Activated naive CD4-positive, alpha-beta T cell treated with anti-CD3 and anti-CD28 coated beads, Interleukin-2, amount 10 ng/mL, durations not matched to agents 7 days and 5 days (primary cell): ENCODE data around the gene TUBD1.
A peak's percentile ranks its signal among the peaks of the same experiment; 100 is the strongest.
"Not testable (repeated sequence)": the region's sequence is repeated elsewhere in the genome, so short reads cannot be mapped to it uniquely, and the experiment has no call there.

Experiments used
- CTCF ChIA-PET: fragments of 350-600 bp; sonication (Branson Sonifier 250); formaldehyde crosslinking; loops from one replicate; lab custom pipeline; 2021; ENCODE audit warnings: antibody characterized with exemption; lab: Charles Lee
- DNase-seq: peaks from one replicate; pipeline ENCODE4 v3.0.0-alpha.2; 2020
- H3K27ac Mint-ChIP-seq: one replicate; pipeline ENCODE4 v1.8.0; 2021; ENCODE audit warnings: mild to moderate bottlenecking, moderate library complexity, mixed read lengths
- H3K27me3 Mint-ChIP-seq: one replicate; pipeline ENCODE4 v1.8.0; 2021; ENCODE audit warnings: mild to moderate bottlenecking, mixed read lengths
- H3K36me3 Mint-ChIP-seq: one replicate; pipeline ENCODE4 v1.8.0; 2021; ENCODE audit warnings: mixed read lengths
- H3K4me1 Mint-ChIP-seq: one replicate; pipeline ENCODE4 v1.8.0; 2021; ENCODE audit warnings: mixed read lengths
- H3K4me3 Mint-ChIP-seq: one replicate; pipeline ENCODE4 v1.8.0; 2021; ENCODE audit warnings: mild to moderate bottlenecking, moderate library complexity, mixed read lengths
- H3K9me3 Mint-ChIP-seq: one replicate; pipeline ENCODE4 v1.8.0; 2021; ENCODE audit warnings: mixed read lengths

Gene TUBD1

DNA sequence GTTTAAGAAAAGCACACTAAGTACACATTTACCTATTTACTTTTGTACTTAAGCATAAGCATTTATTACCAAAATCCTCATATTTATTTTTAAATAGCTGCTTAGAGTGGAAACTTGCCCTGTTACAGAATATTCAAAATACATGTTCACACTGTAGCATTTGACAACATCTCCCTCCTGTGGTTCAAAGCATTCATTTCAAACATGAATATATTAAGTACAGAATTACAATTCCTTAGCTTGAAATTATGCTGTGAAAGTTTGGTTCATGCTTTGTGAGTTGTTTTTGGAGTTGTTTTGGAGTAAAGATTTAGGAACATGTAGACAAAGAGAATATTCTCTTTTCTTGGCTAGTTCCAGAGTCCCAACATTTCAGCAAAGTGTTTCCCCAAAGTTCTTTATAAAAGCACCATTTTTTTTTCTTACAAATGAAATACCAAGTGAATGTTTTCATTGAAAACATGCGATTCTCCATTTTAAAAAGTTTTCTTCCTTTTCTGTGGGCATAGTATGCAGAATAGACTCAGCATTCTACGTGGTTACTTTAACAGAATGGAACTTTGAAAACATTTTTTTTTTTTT lies 33.2 kb downstream of the TUBD1 start:
- Mint-ChIP-seq H3K4me1 (peaks cover 23% of the 10 kb centered on the region), H3K4me3 (no peak overlapping the region), H3K36me3 (peaks cover 22% of the 10 kb centered on the region), H3K27ac (no peak overlapping the region), H3K27me3 (no peaks in the 10 kb centered on the region), H3K9me3 (no peaks in the 10 kb centered on the region)
- CTCF ChIA-PET, result interaction anchor here (0.6 to 2.2 kb wide), 10 partner anchors 11 to 339 kb away, joined by 3 to 16 read pairs (median 4); no protein-coding TSS in a partner anchor
- DNase-seq, result no peak

DNA sequence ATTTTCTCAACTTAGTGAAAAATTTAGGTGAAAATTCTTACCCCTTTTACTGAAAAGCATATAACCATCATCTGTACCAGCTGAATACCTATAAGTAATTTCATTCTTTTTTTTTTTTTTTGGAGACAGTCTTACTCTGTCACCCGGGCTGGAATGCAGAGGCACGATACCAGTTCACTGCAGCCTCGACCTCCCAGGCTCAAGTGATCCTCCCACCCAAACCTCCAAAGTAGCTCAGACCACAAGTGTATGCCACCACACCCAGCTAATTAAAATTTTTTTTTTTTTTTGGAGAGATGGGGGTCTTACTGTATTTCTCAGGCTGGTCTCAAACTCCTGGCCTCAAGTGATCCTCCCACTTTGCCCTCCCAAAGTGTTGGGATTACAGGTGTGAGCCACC lies 33.8 kb downstream of the TUBD1 start:
- Mint-ChIP-seq H3K36me3 (peaks cover 22% of the 10 kb centered on the region), H3K4me3 (no peak overlapping the region), H3K27me3 (no peaks in the 10 kb centered on the region), H3K9me3 (no peaks in the 10 kb centered on the region), H3K27ac (no peak overlapping the region), H3K4me1 (peaks cover 23% of the 10 kb centered on the region)
- no peak for DNase-seq
- CTCF ChIA-PET, result interaction anchor here (0.7 to 2.2 kb wide), 10 partner anchors 10 to 338 kb away, joined by 3 to 16 read pairs (median 4); no protein-coding TSS in a partner anchor

DNA sequence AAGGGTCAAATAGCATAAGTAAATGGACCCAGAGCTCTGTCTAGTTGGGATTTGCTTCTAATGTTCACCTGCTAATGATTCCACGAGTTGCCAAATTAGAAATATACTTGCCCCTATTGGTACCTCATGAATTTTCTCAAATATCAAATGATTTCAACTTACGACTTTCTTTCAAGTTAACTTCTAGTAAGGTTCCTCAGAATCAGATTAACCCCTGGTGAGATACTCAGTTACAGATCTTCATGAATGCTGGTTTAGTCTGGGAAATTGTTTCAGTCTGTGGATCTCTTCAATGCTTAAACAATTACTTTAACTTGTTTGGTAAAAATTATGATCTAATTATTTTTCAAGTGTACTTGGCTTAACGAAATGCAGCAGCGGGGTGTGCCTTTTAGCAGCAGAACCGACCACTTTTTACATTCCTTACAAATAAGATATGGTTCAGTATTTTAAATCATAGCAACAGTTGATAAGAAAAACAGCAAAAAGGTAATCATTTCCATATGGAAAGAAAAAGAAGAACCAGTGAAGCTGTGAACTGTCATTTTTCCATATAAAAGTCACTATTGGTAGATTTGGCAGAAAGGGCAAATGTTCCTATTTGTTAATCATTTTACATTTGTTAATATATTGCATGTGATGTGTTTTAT lies 34.5 kb downstream of the TUBD1 start:
- Mint-ChIP-seq H3K27ac (no peak overlapping the region), H3K36me3 (peaks cover 18% of the 10 kb centered on the region), H3K4me1 (peaks cover 29% of the 10 kb centered on the region), H3K4me3 (no peak overlapping the region), H3K9me3 (no peaks in the 10 kb centered on the region), H3K27me3 (no peaks in the 10 kb centered on the region)
- no peak for DNase-seq
- CTCF ChIA-PET, result interaction anchor here (0.7 to 1.7 kb wide), 6 partner anchors 9 to 163 kb away, joined by 4 to 16 read pairs (median 6); no protein-coding TSS in a partner anchor

DNA sequence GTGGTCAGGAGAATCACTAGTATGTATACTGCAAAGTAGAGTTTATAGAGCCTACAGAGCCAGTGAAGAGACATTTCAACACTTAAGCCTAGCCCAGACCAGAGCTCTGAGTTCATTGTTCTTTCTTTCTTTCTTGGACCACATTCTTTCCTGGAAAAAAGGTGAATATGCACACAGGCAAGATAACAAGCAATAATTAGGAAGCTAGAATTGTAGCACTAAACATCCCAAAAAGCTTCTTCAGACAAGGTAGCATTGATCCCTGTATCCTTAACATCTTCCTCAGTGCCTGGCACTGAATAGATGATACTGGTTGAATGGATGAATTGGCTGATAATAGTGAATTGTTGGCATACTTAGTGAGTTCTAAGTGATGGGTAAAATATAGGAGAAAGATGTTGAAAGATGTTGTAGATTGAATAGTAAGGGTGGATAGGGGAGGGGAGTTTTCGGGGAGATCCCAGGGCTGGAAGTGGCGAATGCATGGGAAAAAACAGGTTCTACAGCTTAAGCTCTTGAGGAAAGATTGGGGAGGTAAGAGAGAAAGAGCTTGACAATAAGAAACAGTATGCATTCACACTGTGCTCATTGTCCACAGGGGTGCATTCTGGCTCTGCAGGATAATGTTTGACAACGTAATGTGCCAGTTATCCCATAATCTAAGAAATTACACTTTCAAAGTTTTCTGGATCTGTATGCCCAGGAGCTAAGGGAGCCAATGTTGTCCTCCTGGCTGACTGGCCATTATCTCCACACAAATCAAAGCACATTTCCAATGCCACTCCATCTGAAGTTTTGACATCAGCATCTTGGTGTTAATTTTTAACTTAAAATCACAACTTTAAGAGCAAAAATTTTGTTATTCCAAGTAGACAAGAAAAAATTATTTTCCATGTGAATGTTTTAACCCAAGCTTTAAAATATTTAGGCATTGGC lies 35.6 kb downstream of the TUBD1 start:
- CTCF ChIA-PET, result interaction anchor here (0.6 to 0.8 kb wide), 2 partner anchors 70 to 179 kb away, joined by 3 read pairs; no protein-coding TSS in a partner anchor
- Mint-ChIP-seq H3K4me3 (no peak overlapping the region), H3K9me3 (no peaks in the 10 kb centered on the region), H3K27me3 (no peaks in the 10 kb centered on the region), H3K36me3 (peaks cover 15% of the 10 kb centered on the region), H3K4me1 (peaks cover 41% of the 10 kb centered on the region), H3K27ac (no peak overlapping the region)
- no peak for DNase-seq

DNA sequence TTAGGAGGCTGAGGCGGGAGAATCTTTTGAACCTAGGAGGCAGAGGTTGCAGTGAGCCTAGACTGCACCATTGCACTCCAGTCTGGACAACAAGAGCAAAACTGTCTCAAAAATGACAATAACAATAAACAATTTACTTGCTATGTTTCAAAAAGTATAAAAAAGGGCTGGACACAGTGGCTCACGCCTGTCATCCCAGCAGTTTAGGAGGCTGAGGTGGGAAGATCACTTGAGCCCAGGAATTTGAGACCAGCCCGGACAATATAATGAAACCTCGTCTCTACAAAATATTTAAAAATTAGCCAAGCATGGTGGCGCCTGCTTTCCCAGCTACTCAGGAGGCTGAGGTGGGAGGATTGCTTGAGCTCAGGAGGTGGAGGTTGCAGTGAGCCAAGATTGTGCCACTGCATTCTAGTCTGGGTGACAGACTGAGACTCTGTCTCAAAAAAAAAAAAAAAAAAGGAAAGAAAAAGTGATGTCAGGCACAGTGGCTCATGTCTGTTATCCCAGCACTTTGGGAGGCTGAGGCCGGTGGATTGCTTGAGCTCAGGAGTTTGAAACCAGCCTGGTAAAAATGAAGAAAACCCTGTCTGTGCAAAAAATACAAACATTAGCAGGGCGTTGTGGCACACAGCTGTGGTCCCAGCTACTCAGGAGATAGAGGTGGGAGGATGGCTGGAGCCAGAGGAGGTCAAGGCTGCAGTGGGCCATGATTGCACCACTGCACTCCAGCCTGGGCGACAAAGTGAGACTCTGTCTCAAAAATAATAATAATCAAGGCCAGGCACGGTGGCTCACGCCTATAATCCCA lies 38.6 kb downstream of the TUBD1 start:
- not testable (repeated sequence) for H3K9me3 Mint-ChIP-seq, H3K27me3 Mint-ChIP-seq, H3K27ac Mint-ChIP-seq, DNase-seq, H3K4me3 Mint-ChIP-seq, H3K36me3 Mint-ChIP-seq
- CTCF ChIA-PET, result interaction anchor here (0.6 to 10.2 kb wide), 13 partner anchors 27 to 109 kb away, joined by 3 to 81 read pairs (median 4); partner anchors contain the start of genes RPS6KB1 and TUBD1
- peaks cover 51% of the 10 kb centered on the region for H3K4me1 Mint-ChIP-seq

DNA sequence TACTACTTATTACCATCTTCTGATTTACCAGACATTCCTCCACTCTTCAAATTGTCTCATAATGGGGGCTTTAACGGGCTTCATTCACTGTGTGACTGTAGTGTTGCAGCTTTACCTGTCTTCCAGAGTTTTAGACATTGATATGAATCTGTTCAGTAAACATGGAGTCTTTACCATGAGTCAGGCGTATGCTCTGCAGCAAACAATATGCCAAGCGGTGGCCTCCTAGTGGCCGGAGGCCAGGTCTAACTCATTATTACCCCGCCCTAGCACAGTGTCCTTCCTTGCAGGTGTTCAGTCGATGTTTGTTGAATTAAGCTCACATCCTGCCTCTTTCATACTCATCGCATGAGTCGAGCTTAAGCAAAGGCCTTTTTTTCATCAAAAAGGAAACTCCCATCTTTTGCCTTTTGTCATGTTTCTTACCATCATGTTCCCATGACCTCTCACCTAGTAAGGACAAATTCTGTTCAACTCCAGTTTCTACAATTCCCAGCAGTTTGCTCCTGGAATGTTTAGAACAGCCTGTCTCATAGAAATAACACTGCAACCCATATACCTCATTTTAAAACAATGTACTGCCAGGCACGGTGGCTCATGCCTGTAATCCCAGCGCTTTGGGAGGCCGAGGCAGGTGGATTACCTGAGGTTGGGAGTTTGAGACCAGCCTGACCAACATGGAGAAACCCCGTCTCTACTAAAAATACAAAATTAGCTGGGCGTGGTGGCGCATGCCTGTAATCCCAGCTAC lies 39.4 kb downstream of the TUBD1 start:
- peak; percentile 77 for DNase-seq

DNA sequence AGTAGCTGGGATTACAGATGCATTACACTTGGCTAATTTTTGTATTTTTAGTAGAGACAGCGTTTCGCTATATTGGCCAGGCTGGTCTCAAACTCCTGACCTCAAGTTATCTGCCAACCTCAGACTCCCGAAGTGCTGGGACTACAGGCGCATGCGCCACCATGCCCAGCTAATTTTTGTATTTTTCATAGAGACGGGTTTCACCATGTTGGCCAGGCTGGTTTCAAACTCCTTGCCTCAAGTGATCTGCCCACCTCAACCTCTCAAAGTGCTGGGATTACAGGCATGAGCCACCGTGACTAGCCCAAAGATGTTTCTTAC lies 39.9 kb downstream of the TUBD1 start:
- CTCF ChIA-PET, result interaction anchor here (1.0 to 10.2 kb wide), 9 partner anchors 25 to 107 kb away, joined by 3 to 81 read pairs (median 5); partner anchors contain the start of genes RPS6KB1 and TUBD1
- peak overlapping the region; percentile 80 for H3K27ac Mint-ChIP-seq
- H3K9me3 Mint-ChIP-seq, DNase-seq, H3K27me3 Mint-ChIP-seq, H3K4me3 Mint-ChIP-seq, H3K36me3 Mint-ChIP-seq: not testable (repeated sequence)
- H3K4me1 Mint-ChIP-seq, result peaks cover 55% of the 10 kb centered on the region

More for the DNA sequence above, 39.4 kb downstream of the TUBD1 start:
- peaks cover 53% of the 10 kb centered on the region for H3K4me1 Mint-ChIP-seq
- H3K4me3 Mint-ChIP-seq, result no peak overlapping the region
- H3K36me3 Mint-ChIP-seq, result peaks cover 6% of the 10 kb centered on the region
- no peaks in the 10 kb centered on the region for H3K27me3 Mint-ChIP-seq
- CTCF ChIA-PET, result interaction anchor here (0.9 to 10.2 kb wide), 12 partner anchors 26 to 108 kb away, joined by 3 to 81 read pairs (median 4); partner anchors contain the start of genes RPS6KB1 and TUBD1
- H3K27ac Mint-ChIP-seq, result peak overlapping the region; percentile 80
- no peaks in the 10 kb centered on the region for H3K9me3 Mint-ChIP-seq

DNA sequence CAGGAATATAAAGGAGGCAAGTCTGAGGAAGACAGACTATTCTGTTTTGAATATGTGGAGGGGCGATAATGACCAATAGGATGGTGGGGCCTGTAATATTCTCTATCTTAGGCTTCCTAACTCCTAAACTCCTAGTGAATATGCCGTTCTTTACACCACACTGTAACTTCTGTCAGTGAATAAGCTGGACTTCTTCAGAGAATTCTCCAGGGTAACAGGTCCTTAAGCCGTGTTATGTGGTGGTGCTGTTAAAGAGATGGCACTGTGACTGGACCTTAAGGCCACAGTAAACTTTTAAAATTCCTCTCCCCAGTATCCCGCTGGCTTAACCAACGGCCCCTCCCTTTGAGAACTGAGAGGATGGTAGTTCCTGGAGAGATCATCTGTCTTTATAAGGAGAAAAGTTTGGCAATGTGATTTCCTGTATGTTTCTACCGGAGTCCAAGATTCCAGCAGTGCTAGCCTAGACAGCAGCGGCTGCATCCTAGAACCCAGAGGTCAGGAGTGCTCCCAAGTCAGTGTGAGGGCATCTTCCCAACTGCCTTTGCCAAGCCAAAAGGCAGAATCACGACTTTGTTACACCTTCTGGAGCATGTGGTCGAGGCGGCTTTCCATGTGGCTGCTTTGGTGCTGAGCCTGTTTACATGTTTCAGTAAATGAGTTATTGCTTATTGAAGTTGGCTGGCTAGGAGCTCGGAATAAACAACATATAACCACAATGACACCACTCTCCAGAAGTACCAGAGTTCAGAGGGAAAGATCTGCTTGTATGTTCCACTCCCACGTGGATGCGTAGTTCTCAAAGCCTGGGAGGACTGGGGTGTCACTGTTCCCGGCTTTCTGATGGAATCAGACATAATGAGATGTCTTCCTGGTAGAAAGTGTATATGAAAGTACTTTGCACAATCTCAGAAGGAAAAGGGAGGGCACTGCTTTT lies 41.0 kb downstream of the TUBD1 start:
- Mint-ChIP-seq H3K36me3 (peaks cover 5% of the 10 kb centered on the region), H3K4me3 (no peak overlapping the region), H3K9me3 (no peaks in the 10 kb centered on the region), H3K4me1 (peaks cover 59% of the 10 kb centered on the region), H3K27ac (peak overlapping the region; percentile 80), H3K27me3 (no peaks in the 10 kb centered on the region)
- CTCF ChIA-PET, result interaction anchor here (10.2 kb wide), 1 partner anchor 99 kb away, joined by 81 read pairs; no protein-coding TSS in a partner anchor
- DNase-seq, result no peak

DNA sequence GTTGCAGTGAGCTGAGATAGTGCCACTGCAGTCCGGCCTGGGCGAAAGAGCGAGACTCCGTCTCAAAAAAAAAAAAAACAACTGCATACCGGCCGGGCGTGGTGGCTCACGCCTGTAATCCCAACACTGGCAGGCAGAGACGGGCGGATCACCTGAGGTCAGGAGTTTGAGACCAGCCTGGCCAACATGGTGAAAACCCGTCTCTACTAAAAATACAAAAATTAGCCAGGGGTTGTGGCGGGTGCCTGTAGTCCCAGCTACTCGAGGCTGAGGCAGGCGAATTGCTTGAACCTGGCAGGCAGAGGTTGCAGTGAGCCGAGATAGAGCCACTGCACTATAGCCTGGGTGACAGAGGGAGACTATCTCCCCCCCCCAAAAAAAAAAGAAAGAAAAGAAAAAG lies 42.4 kb downstream of the TUBD1 start:
- peaks cover 69% of the 10 kb centered on the region for H3K4me1 Mint-ChIP-seq
- H3K36me3 Mint-ChIP-seq, DNase-seq, H3K27me3 Mint-ChIP-seq, H3K9me3 Mint-ChIP-seq, H3K4me3 Mint-ChIP-seq, H3K27ac Mint-ChIP-seq: not testable (repeated sequence)
- CTCF ChIA-PET, result interaction anchor here (0.6 to 10.2 kb wide), 4 partner anchors 9 to 103 kb away, joined by 5 to 81 read pairs (median 11); no protein-coding TSS in a partner anchor

DNA sequence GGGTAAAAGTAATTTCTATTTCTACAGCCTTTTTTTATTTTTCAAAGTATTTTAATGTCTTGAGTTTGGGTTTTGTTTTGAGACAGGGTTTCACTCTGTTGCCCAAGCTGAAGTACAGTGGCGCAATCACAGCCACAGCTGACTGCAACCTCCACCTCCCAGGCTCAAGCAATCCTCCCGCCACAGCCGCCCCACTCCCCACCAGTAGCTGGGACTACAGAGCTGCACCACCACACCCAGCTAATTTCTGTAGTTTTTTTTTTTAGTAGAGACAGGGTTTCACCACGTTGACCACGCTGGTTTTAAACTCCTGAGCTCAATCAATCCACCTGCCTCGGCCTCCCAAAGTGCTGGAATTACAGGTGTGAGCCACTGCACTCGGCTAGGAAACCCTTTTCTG lies 44.0 kb downstream of the TUBD1 start:
- no peaks in the 10 kb centered on the region for H3K9me3 Mint-ChIP-seq
- peak; percentile 64 for DNase-seq
- H3K27me3 Mint-ChIP-seq, result no peaks in the 10 kb centered on the region
- H3K27ac Mint-ChIP-seq, result peak overlapping the region; percentile 80
- peaks cover 5% of the 10 kb centered on the region for H3K36me3 Mint-ChIP-seq
- H3K4me3 Mint-ChIP-seq, result no peak overlapping the region
- peaks cover 82% of the 10 kb centered on the region for H3K4me1 Mint-ChIP-seq
- CTCF ChIA-PET, result interaction anchor here (0.6 to 10.2 kb wide), 7 partner anchors 10 to 226 kb away, joined by 3 to 81 read pairs (median 7); no protein-coding TSS in a partner anchor

DNA sequence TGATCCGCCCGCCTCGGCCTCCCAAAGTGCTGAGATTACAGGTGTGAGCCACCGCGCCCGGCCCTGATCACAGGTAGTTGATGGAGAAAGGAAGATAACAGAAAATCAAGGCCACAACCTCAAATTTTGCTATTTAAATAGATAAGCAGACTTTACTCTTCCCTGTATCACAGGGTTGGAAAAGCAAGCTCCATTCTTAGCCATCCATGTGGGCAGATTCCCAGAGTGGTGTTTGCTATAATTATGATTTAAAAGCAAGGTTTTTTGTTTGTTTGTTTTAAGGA lies 44.4 kb downstream of the TUBD1 start:
- peaks cover 82% of the 10 kb centered on the region for H3K4me1 Mint-ChIP-seq
- no peaks in the 10 kb centered on the region for H3K9me3 Mint-ChIP-seq
- CTCF ChIA-PET, result interaction anchor here (0.6 to 10.2 kb wide), 6 partner anchors 11 to 226 kb away, joined by 3 to 81 read pairs (median 7); no protein-coding TSS in a partner anchor
- H3K27ac Mint-ChIP-seq, result peak overlapping the region; percentile 80
- DNase-seq, result no peak
- peaks cover 6% of the 10 kb centered on the region for H3K36me3 Mint-ChIP-seq
- H3K27me3 Mint-ChIP-seq, result no peaks in the 10 kb centered on the region
- no peak overlapping the region for H3K4me3 Mint-ChIP-seq
